Stimulated activated CD4-positive, alpha-beta T cell treated with anti-CD3 and anti-CD28 coated beads, Interleukin-15, amount 100 ng/mL, for 1 hour (primary cell): Measurements from ENCODE around the gene IQGAP1.

Experiments
- DNase-seq, 2 donors: peaks; one replicate each; pipeline ENCODE4 v3.0.0-alpha.2; 2020; ENCODE audit warnings: low read depth in 1 of 2, low spot score in 1 of 2

The IQGAP1 gene

DNA sequence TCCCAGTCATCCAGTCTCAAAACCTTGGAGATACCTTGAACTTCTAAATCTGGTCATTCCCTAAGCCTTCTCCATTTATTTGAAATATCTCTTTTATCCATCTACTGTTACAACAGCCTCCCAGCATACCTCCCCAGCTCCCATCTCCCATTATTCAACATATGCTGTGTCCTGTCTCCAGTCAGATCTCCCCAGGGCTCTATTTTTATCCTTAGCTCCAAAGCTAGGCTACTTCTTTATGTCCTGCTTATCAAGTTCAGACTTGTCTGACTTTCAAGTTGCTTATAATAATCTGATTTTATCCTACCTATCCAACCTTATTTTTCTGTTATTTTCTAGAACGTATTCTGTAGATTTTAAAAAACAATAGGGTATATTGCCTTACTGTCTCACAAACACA, 44.2 kb downstream of the IQGAP1 start:
- DNase-seq, result no peak

GRCh38 chr15:90435652-90436337, 47.8 kb downstream of the IQGAP1 start:
- DNase-seq, result no peak

DNA sequence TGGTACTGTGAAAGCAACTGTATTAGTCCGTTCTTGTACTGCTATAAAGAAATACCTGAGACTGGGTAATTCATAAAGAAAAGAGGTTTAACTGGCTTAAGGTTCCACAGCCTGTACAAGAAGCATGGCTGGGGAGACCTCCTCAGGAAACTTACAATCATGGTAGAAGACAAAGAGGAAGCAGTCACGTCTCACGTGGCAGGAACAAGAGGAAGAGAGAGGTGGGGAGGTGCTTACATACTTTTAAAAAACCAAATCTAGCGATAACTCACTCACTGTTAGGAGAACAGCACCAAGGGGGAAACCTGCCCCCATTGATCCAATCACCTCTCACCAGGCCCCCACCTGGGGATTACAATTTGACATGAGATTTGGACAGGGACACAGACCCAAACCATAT, 48.9 kb downstream of the IQGAP1 start:
- no peak for DNase-seq

GRCh38 chr15:90437516-90437915, 49.5 kb downstream of the IQGAP1 start:
- DNase-seq, result no peak

GRCh38 chr15:90439946-90440345, 51.9 kb downstream of the IQGAP1 start:
- no peak for DNase-seq

GRCh38 chr15:90441027-90441426, 53.0 kb downstream of the IQGAP1 start:
- DNase-seq, result no peak

- DNase-seq, result no peak
Measured at GRCh38 chr15:90442423-90442822, 54.4 kb downstream of the IQGAP1 start.

GRCh38 chr15:90449206-90449735, 61.2 kb downstream of the IQGAP1 start:
- DNase-seq, result no peak

- DNase-seq, result no peak
Measured at GRCh38 chr15:90451053-90451850, 63.2 kb downstream of the IQGAP1 start.

DNA sequence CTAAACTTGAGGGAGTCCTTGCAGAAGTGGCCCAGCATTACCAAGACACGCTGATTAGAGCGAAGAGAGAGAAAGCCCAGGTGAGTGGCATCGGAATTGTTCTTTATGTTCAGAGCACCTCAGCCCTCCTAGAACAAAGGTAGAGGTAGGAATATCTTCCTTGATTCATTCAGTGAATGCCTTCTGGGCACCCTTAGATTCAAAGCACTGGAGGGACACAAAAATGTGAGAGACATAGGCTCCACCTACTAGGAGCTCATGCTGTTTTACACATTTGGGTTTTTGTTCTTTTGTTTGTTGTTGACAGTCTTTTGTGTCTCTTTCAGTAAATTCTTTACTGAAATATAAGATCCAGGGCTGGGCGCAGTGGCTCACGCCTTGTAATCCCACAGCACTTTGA, 68.2 kb downstream of the IQGAP1 start:
- DNase-seq, result no peak

- DNase-seq, result no peak
Measured at GRCh38 chr15:90458061-90458460, 70.0 kb downstream of the IQGAP1 start.

DNA sequence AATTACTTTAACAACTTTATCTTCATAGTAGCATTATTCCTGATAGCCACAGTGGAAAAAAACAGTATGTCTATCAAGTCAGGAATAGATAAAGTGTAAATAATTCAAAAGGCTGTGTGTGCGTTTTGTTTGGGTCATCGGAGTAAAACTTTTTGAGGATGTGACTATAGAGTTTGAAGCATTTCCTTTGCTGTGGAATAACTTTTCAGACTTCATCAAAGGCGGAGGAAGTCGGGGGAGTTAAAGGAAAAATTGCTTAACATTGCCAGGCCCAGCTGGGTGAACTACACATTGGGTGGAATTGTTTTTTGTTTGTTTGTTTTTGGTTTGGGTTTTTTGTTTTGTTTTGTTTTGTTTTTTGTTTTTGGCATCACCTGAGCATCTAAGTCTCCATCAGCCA, 71.3 kb downstream of the IQGAP1 start:
- no peak for DNase-seq

DNA sequence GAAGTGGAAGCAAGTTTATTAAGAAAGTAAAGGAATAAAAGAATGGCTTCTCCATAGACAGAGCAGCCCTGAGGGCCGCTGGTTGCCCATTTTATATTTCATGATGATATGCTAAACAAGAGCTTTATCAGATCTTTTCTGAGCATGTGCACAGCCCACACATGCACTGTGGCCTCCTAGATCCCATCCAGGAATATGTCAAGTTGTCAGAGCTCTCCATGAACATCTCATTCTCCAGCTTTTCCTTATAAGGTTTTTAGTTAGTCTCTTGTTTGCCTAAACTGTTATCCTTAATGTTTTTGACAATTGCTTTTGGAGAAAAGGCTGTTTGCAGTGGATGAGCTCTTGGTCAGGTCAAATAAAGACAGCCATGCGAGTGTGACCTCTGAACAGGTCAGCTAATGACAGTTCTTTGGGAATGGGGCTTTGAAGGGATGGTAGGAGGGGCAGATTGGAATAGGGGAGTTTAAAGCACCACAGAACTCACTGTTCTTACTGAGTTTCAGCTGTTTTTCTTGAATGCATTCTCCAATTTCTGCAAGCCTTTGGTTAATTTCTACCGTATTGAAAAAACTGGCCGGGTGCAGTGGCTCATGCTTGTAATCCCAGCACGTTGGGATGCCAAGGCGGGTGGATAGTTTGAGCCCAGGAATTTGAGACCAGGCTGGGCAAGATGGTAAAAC, 72.2 kb downstream of the IQGAP1 start:
- DNase-seq, result no peak

DNA sequence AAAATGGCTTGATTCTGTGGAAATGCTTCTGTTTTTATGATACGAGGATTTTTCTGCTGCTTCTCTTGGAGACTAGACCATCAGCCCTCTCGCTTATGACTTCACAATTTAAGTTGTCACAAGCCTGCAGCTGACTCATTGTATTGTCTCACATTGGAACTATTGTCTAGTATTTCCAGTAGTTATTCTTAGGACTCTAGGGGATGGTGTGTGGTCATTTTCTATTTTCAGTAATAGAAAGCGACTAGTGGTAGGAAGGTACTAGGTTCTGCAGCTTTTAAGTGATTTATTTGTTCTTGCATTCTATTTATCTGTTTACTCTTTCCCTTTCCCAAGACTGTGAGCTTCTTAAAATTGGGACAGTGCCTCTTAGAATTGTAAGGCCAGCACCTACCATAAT, 75.3 kb downstream of the IQGAP1 start:
- DNase-seq, result no peak

GRCh38 chr15:90465140-90465929, 77.3 kb downstream of the IQGAP1 start:
- no peak for DNase-seq

- DNase-seq, result no peak
Measured at GRCh38 chr15:90465930-90466567, 78.0 kb downstream of the IQGAP1 start.

DNA sequence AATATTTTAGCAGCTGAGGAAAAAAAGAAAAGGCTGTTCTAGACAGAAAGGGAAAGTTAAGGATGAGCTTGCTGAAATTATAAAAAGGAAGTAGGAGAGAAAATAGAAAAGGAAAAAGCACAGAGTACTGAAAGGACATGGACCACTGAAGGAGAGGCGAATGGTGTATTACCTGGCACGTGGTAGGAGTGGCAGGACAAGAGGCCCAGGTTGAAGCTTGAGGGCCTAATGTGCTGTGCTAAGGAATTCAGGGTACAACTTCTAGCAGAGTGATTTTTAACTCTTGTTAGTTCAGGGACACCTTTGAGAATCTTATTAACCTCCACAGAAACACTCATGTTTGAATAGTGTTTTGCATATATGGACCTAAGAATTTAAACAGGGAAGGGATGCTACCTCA, 81.7 kb downstream of the IQGAP1 start:
- no peak for DNase-seq

GRCh38 chr15:90470453-90470852, 82.4 kb downstream of the IQGAP1 start:
- no peak for DNase-seq

DNA sequence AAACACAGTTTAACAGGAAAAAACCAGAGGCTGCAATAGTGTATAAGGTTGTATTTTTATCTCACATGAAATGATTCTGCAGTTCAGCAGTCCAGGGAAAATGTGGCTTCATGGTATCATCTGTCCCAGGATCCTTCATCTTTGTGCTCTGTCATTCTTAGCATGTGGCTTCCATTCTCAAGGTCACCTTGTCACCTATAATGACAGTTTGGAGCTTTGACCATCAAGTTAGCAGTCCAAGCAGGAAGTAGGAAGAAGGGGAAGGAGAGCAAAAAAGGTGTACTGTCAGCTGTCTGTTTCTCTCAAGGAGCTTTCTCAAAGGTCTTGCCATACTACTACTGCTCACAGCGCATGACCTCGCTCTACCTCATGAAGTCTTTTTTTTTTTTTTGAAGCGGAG, 83.1 kb downstream of the IQGAP1 start:
- DNase-seq, result no peak

DNA sequence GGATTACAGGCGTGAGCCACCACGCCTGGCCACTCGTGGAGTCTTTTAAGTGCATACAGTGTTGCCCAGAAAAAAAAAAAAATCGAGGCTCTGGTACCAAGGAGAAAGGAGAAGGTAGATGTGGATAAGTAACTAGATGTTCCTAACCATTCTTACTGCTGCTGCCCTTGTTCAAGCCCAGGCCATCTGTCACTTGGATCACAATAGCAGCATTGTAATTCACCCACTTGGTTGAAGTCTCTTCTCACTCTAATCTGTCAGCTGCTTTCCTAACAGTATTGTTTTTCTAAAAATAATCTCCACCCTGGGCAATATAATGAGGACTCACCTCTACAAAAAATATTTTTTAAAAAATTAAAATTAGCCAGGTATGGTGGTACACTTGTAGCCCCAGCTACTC, 83.7 kb downstream of the IQGAP1 start:
- DNase-seq, result no peak
